ENCODE results near the gene SORCS2. TPM values are rescaled to one million over a fixed set of nuclear protein-coding genes. Genes with fewer than 3 reads are reported as not detected.

Gene SORCS2
- total RNA-seq, 1 experiment from 2014 or later = 0.06 TPM

DNA sequence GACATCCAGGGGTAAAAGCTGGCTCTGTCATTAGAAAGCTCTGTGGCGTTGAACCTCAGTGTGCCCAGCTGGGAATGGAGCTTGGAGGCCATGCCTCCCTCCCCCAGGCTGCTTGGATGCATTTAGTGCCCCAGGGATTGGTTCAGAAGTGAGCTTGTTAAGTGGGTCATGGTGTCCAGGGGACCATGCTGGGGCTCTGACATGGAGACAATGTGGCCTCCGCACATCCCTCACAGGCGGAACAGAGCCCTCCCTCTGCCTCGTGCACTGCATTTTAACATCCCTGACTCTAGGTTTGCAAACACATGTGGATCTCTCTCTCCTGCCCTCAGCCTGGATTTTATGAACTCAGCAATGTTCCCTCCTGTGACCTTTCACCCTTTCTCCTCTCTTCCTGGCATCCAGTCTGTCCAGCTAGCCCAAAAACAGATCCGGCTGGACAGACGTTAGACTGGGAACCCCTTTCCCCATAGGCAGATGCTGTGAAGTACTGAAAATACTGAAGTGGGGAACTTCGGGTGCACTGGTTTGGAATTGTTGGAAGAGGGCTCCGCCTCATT lies 81.5 kb downstream of the SORCS2 start:
- H3K27ac ChIP-seq (ENCODE audit: low read depth, low read length, poor library complexity, severe bottlenecking) = no peak overlapping the region
- H3K4me3 ChIP-seq (ENCODE audit: low read depth, low read length, poor library complexity, severe bottlenecking) = no peak overlapping the region
- TF ChIP-seq EZH2 (IDR thresholded peaks at IDR 0.05; ENCODE audit: borderline replicate concordance, low read depth, low read length, poor library complexity, severe bottlenecking) (no peak), CTCF (conservative IDR thresholded peaks at IDR 0.05; ENCODE audit: low read depth, low read length) (no peak)
- no peak for DNase-seq (ENCODE audit: low spot score)
- no peaks in the 10 kb centered on the region for H3K27me3 ChIP-seq (replicated peaks; ENCODE audit: insufficient read depth, low read depth, low read length, poor library complexity)
- ChIA-PET POLR2A (ENCODE audit: low non-redundant PET) (no interaction called here), CTCF (no interaction called here)
- no TSS peak for BruUV-seq (replicated peaks)
- no peaks in the 10 kb centered on the region for H3K36me3 ChIP-seq (ENCODE audit: insufficient read depth, low read length, poor library complexity, severe bottlenecking)
- no peaks in the 10 kb centered on the region for H3K4me1 ChIP-seq (ENCODE audit: insufficient read depth, low read length, poor library complexity, severe bottlenecking)
- intact Hi-C loops (cut with micrococcal nuclease; ENCODE audit: unreplicated experiment) = no loop called here
- H3K9me3 ChIP-seq (ENCODE audit: low read depth, low read length, poor library complexity, severe bottlenecking) = no peaks in the 10 kb centered on the region

GRCh38 chr4:7275067-7275466 lies 82.7 kb downstream of the SORCS2 start:
- H3K27ac ChIP-seq (ENCODE audit: low read depth, low read length, poor library complexity, severe bottlenecking) = no peak overlapping the region
- no TSS peak for BruUV-seq (replicated peaks)
- H3K4me3 ChIP-seq (ENCODE audit: low read depth, low read length, poor library complexity, severe bottlenecking) = no peak overlapping the region
- intact Hi-C loops (cut with micrococcal nuclease; ENCODE audit: unreplicated experiment) = no loop called here
- ChIA-PET POLR2A (ENCODE audit: low non-redundant PET) (no interaction called here), CTCF (no interaction called here)
- no peaks in the 10 kb centered on the region for H3K9me3 ChIP-seq (ENCODE audit: low read depth, low read length, poor library complexity, severe bottlenecking)
- no peaks in the 10 kb centered on the region for H3K27me3 ChIP-seq (replicated peaks; ENCODE audit: insufficient read depth, low read depth, low read length, poor library complexity)
- H3K36me3 ChIP-seq (ENCODE audit: insufficient read depth, low read length, poor library complexity, severe bottlenecking) = no peaks in the 10 kb centered on the region
- H3K4me1 ChIP-seq (ENCODE audit: insufficient read depth, low read length, poor library complexity, severe bottlenecking) = no peaks in the 10 kb centered on the region
- no peak for DNase-seq (ENCODE audit: low spot score)
- TF ChIP-seq CTCF (conservative IDR thresholded peaks at IDR 0.05; ENCODE audit: low read depth, low read length) = no peak
- TF ChIP-seq EZH2 (IDR thresholded peaks at IDR 0.05; ENCODE audit: borderline replicate concordance, low read depth, low read length, poor library complexity, severe bottlenecking) = no peak

GRCh38 chr4:7275490-7276154 lies 83.3 kb downstream of the SORCS2 start:
- no peak overlapping the region for H3K4me3 ChIP-seq (ENCODE audit: low read depth, low read length, poor library complexity, severe bottlenecking)
- H3K4me1 ChIP-seq (ENCODE audit: insufficient read depth, low read length, poor library complexity, severe bottlenecking) = no peaks in the 10 kb centered on the region
- BruUV-seq (replicated peaks) = no TSS peak
- POLR2A ChIA-PET (ENCODE audit: low non-redundant PET) = no interaction called here
- intact Hi-C loops (cut with micrococcal nuclease; ENCODE audit: unreplicated experiment) = no loop called here
- no peak for DNase-seq (ENCODE audit: low spot score)
- no peaks in the 10 kb centered on the region for H3K36me3 ChIP-seq (ENCODE audit: insufficient read depth, low read length, poor library complexity, severe bottlenecking)
- CTCF ChIA-PET = no interaction called here
- no peak overlapping the region for H3K27ac ChIP-seq (ENCODE audit: low read depth, low read length, poor library complexity, severe bottlenecking)
- TF ChIP-seq CTCF (conservative IDR thresholded peaks at IDR 0.05; ENCODE audit: low read depth, low read length) (no peak), EZH2 (IDR thresholded peaks at IDR 0.05; ENCODE audit: borderline replicate concordance, low read depth, low read length, poor library complexity, severe bottlenecking) (no peak)
- H3K27me3 ChIP-seq (replicated peaks; ENCODE audit: insufficient read depth, low read depth, low read length, poor library complexity) = no peaks in the 10 kb centered on the region
- H3K9me3 ChIP-seq (ENCODE audit: low read depth, low read length, poor library complexity, severe bottlenecking) = no peaks in the 10 kb centered on the region

Measured in A673 (cell line).